Measurements from ENCODE around the gene DNAJB8.
A peak's percentile ranks its signal among the peaks of the same experiment; 100 is the strongest.

Gene DNAJB8

DNA sequence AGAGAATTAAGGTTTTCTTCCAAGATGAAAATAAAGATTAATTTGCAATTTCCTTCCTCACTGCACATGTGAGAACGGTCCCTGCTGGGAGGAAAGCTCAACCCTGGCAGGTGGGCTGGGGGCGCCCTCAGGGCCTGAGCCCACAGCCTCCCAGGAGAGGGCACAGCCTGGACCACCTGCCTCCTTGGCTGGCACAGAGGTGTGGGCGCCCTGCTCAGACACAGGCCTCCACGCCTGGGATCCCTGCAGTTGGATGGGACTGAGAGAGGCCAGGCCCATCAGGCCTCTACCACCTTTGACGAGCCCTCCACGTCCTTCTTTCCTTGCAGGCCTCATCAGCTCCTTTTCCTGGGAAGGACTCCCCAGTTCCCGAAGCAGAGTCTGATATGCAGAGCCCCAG, 46.4 kb downstream of the DNAJB8 start:
- DNase-seq (ENCODE audit: low read depth) = no peak
- no peak overlapping the region for H3K4me3 ChIP-seq (ENCODE audit: low read depth, low read length)
- TF ChIP-seq, protein P1, sequence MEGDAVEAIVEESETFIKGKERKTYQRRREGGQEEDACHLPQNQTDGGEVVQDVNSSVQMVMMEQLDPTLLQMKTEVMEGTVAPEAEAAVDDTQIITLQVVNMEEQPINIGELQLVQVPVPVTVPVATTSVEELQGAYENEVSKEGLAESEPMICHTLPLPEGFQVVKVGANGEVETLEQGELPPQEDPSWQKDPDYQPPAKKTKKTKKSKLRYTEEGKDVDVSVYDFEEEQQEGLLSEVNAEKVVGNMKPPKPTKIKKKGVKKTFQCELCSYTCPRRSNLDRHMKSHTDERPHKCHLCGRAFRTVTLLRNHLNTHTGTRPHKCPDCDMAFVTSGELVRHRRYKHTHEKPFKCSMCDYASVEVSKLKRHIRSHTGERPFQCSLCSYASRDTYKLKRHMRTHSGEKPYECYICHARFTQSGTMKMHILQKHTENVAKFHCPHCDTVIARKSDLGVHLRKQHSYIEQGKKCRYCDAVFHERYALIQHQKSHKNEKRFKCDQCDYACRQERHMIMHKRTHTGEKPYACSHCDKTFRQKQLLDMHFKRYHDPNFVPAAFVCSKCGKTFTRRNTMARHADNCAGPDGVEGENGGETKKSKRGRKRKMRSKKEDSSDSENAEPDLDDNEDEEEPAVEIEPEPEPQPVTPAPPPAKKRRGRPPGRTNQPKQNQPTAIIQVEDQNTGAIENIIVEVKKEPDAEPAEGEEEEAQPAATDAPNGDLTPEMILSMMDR (conservative IDR thresholded peaks at IDR 0.05; ENCODE audit: low read depth, low read length) = no peak

DNA sequence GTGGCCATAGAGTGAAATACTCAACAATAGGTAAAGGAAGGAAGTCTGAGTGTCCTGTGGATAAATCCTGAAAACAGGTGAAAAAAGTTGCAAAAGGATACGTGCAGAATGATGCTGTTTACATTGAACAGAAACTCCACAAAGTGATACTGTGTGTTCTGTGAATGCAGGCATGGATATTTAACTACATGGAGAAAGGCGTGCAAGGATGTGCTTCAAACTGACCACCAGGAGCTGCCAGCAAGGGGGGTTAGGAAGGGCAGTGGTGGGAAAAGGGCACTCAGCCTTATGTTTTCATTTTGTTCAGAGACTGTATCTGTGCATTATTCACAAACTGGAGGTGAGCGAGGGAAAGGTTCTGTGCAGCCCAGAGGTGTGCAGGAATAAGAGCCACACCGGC, 47.4 kb downstream of the DNAJB8 start:
- TF ChIP-seq, protein P1 (conservative IDR thresholded peaks at IDR 0.05; ENCODE audit: low read depth, low read length) = no peak
- no peak for DNase-seq (ENCODE audit: low read depth)

DNA sequence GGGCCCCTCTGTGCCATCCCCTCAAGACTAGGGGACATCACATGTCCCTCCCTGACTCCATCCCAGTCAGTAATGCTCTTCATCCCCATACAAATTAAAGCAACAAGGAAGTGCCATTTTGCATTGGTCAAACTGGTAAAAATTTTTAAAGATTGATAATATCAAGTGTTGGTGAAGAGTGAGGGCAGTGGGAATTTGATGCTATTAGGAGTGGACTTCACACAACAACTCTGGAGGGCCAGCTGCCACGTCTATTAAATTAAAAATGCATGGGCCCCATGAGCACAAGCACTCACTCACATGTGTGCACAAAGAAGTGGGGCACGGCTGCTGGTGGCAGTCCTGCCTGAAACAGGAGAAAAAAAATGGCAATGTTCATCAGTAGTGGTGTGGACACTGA, 47.8 kb downstream of the DNAJB8 start:
- no peak overlapping the region for H3K4me3 ChIP-seq (ENCODE audit: low read depth, low read length)
- no peak for DNase-seq (ENCODE audit: low read depth)
- TF ChIP-seq, protein P1 (conservative IDR thresholded peaks at IDR 0.05; ENCODE audit: low read depth, low read length) = no peak

More for the DNA sequence above, 47.4 kb downstream of the DNAJB8 start:
- no peak overlapping the region for H3K4me3 ChIP-seq (ENCODE audit: low read depth, low read length)

DNA sequence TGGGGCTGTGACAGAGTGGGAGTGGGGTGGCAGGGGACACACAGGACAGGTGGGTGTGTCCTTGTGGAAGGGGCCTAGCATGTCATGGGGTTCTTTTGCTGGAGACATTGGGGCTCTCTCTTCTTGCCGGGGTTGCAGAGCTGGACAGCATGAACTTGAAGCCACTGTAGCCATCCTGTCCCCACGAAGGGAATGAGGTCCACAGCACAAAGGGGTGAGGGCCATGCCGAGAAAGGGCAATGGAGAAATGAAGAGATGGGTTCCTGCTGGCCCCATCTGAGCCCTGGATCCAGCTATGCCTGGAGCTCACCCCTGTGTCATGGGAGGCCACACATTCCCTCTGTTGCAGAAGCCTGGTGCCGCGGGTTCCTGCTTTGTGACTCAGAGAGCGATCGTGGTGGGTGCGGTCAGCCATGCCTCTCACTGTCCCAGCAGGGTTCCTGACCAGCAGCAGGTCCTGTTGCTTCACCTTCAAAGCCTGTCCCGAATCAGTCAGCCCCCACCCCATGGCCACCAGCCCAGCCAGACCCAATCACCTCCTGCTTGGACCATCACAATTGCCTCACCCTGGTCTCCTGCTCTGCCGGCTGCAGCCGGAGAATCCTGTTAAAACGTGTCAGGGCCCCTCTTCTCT, 50.0 kb downstream of the DNAJB8 start:
- TF ChIP-seq, protein P1 (conservative IDR thresholded peaks at IDR 0.05; ENCODE audit: low read depth, low read length) = no peak
- no peak overlapping the region for H3K4me3 ChIP-seq (ENCODE audit: low read depth, low read length)
- DNase-seq (ENCODE audit: low read depth) = peak; percentile 92

DNA sequence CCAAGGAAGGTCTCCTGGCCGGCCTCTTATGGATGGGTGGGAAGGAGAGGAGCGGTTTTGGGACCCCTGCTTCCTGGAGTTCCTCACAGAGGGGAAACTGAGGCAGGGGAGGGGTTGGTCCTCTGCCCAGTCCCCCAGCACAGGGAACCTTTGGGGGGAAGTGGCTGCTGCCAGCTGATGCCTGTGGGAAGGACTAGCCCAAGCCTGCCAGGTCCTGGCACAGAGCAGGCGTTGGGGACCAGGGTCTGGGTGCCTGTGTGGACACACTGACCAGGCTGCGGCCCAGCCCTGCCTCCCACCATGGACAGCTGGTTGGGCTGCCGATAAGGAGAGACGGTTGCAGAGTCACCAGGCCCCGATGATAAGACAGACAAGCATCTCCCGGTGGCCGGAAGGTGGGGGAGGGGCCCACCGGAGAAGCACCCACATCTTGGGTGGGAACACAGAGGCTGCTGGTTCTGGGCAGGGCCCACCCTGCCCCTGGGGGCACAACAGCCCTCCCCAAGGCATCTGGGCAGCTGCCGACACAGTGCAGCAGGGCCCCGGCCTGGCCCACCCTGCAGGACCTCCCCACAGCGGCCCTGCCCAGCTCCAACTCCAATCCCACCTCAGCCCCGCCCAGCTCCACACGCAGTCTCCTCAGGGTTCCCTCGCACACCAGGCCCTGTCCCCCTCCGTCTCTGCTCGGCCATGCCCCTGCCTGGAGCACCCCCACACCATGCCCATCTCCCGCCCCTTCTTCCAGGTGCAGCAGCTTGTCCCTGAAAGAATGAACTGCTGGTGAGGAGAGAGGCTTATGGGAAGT, 50.7 kb downstream of the DNAJB8 start:
- TF ChIP-seq, protein P1 (conservative IDR thresholded peaks at IDR 0.05; ENCODE audit: low read depth, low read length) = no peak
- DNase-seq (ENCODE audit: low read depth) = no peak
- no peak overlapping the region for H3K4me3 ChIP-seq (ENCODE audit: low read depth, low read length)

DNA sequence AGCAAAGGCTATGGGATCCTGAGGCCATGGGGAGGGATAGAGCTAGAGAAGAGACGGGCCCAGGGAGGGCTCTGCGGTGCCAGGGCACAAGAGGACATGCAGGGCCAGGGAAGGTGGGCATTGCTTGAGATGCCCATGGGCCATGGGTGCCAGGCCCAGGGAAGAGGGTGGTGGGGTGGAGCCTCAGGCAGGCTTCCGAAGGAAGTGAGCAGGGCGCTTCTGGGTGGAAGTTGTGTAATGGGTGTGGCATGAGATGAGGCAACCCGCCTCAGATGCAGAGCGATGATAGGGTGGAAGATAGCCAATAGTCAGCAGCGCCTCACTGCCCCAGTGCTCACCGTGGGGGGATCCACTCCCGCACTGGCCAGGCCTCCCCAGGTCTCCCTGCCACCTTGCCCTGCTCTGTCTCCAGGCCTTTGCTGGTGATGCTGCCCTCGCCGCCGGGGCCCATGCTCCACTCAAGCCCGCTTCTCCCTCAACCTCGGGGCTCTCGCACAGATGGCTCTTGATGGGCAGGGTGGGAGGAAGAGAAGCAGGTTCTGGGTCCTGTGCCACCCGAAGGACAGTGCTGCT, 51.4 kb downstream of the DNAJB8 start:
- TF ChIP-seq, protein P1 (conservative IDR thresholded peaks at IDR 0.05; ENCODE audit: low read depth, low read length) = no peak
- DNase-seq (ENCODE audit: low read depth) = no peak
- H3K4me3 ChIP-seq (ENCODE audit: low read depth, low read length) = no peak overlapping the region
